NB4 (cell line): ENCODE measurements around the gene NALCN.

ENCODE experiments used
- POLR2A ChIP-seq: IDR thresholded peaks from 2 replicates; pipeline ENCODE4 v1.6.1; 2011; ENCODE audit warnings: mild to moderate bottlenecking; ENCODE audit not compliant: insufficient read length; ENCODE audit errors: extremely low read depth
- TF ChIP-seq, protein P1 (sequence below): IDR thresholded peaks from 2 replicates; pipeline ENCODE4 v1.6.1; 2011; ENCODE audit warnings: low read depth, low read length

DNA sequence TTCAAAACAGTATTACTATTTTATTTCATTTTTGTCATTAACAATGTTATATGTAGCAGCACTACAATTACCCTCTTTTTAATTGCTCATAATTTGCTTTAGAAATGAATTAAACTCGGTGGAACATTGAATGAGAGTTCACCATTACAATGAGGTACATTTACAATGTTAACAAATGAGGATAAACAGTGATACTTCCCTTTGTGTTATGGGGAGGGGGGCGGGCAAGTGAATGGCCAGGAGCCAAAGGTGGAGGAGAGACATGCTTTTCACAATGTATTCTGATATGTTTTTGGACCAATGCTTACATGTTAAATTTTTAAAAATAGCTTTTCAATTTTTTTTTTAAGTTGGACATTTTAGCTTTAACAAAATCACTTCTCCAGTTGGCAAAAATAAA, 34.2 kb downstream of the NALCN start:
- TF ChIP-seq, protein P1, sequence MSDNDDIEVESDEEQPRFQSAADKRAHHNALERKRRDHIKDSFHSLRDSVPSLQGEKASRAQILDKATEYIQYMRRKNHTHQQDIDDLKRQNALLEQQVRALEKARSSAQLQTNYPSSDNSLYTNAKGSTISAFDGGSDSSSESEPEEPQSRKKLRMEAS: no peak
- TF ChIP-seq POLR2A: no peak
